GM12878 (cell line): ENCODE results near the gene TGDS. TPM values are rescaled to one million over a fixed set of nuclear protein-coding genes. Genes with fewer than 3 reads are reported as not detected.

Source experiments
- BACH1 ChIP-seq: fragments of 450-650 bp; IDR thresholded peaks from 2 replicates; pipeline ENCODE4 v1.6.1; 2017; ENCODE audit warnings: mild to moderate bottlenecking, borderline replicate concordance
- BHLHE40 ChIP-seq, 2 experiments: fragments of 450-650 bp in 1 of 2; IDR thresholded peaks; 2 replicates each; pipeline ENCODE4 v1.6.1; 2011 to 2017; ENCODE audit warnings: low read depth in 2 of 2, borderline replicate concordance in 1 of 2, improper control_type of control experiment in 1 of 2, low read length in 1 of 2, mild to moderate bottlenecking in 1 of 2
- BRCA1 ChIP-seq: IDR thresholded peaks from 2 replicates; pipeline ENCODE4 v1.6.1; 2011; ENCODE audit warnings: low read depth, low read length, improper control_type of control experiment
- CHD1 ChIP-seq: IDR thresholded peaks from 2 replicates; pipeline ENCODE4 v1.6.1; 2012; ENCODE audit warnings: low read depth, low read length, improper control_type of control experiment
- EGR1 ChIP-seq, 2 experiments: IDR thresholded peaks; 1 replicate in 1 of 2; 2 replicates in 1 of 2; pipeline ENCODE4 v1.6.1; 2011 to 2012; ENCODE audit warnings: low read depth in 2 of 2, low read length in 2 of 2, borderline replicate concordance in 1 of 2, mild to moderate bottlenecking in 1 of 2, moderate library complexity in 1 of 2
- EP300 ChIP-seq, 2 experiments: fragments of 150-350 bp in 1 of 2; IDR thresholded peaks; 2 replicates each; pipeline ENCODE4 v1.6.1; 2011 to 2012; ENCODE audit warnings: low read depth in 2 of 2, low read length in 2 of 2, borderline replicate concordance in 1 of 2, improper control_type of control experiment in 1 of 2, inconsistent platforms in 1 of 2; ENCODE audit not compliant: control insufficient read depth in 1 of 2
- HCFC1 ChIP-seq: fragments of 150-350 bp; IDR thresholded peaks from 2 replicates; pipeline ENCODE4 v1.6.1; 2014; ENCODE audit warnings: low read length
- HDAC6 ChIP-seq: fragments of 200-600 bp; sonication (generic); IDR thresholded peaks from one replicate; pipeline ENCODE4 v1.8.0; 2017; ENCODE audit warnings: antibody characterized with exemption; ENCODE audit not compliant: unreplicated experiment
- IKZF2 ChIP-seq, 2 experiments: fragments of 450-650 bp; IDR thresholded peaks; 2 replicates each; pipeline ENCODE4 v1.6.1; 2017; ENCODE audit warnings: mild to moderate bottlenecking in 2 of 2, moderate library complexity in 2 of 2
- JUND ChIP-seq: IDR thresholded peaks from 2 replicates; pipeline ENCODE4 v1.6.1; 2012; ENCODE audit warnings: low read depth, mild to moderate bottlenecking, low read length, improper control_type of control experiment, moderate library complexity
- LARP7 ChIP-seq: fragments of 450-650 bp; IDR thresholded peaks from 2 replicates; pipeline ENCODE4 v1.6.1; 2017; ENCODE audit warnings: mild to moderate bottlenecking
- MEF2B ChIP-seq: fragments of 450-650 bp; IDR thresholded peaks from 2 replicates; pipeline ENCODE4 v1.6.1; 2018; ENCODE audit warnings: mild to moderate bottlenecking, moderate library complexity; ENCODE audit not compliant: partially characterized antibody, poor library complexity, severe bottlenecking
- MXI1 ChIP-seq: fragments of 150-350 bp; IDR thresholded peaks from 2 replicates; pipeline ENCODE4 v1.6.1; 2011; ENCODE audit warnings: low read depth, mild to moderate bottlenecking, inconsistent platforms, low read length, improper control_type of control experiment
- NFXL1 ChIP-seq: fragments of 450-650 bp; IDR thresholded peaks from 2 replicates; pipeline ENCODE4 v1.6.1; 2017; ENCODE audit warnings: antibody characterized with exemption, mild to moderate bottlenecking, borderline replicate concordance
- POLR2A ChIP-seq: IDR thresholded peaks from 2 replicates; pipeline ENCODE4 v1.6.1; 2011; ENCODE audit warnings: low read depth, mild to moderate bottlenecking, low read length
- RAD51 ChIP-seq: fragments of 450-650 bp; IDR thresholded peaks from 2 replicates; pipeline ENCODE4 v1.6.1; 2016; ENCODE audit warnings: moderate library complexity, mild to moderate bottlenecking, inconsistent platforms
- RUNX3 ChIP-seq: IDR thresholded peaks from 2 replicates; pipeline ENCODE4 v1.6.1; 2012; ENCODE audit warnings: low read length, inconsistent platforms
- SIX5 ChIP-seq: IDR thresholded peaks from 2 replicates; pipeline ENCODE4 v1.6.1; 2011; ENCODE audit warnings: mild to moderate bottlenecking, low read depth, low read length, moderate library complexity; ENCODE audit not compliant: severe bottlenecking
- TBL1XR1 ChIP-seq: IDR thresholded peaks from 2 replicates; pipeline ENCODE4 v1.6.1; 2012; ENCODE audit warnings: low read depth, low read length, improper control_type of control experiment
- ZNF24 ChIP-seq: fragments of 450-650 bp; IDR thresholded peaks from 2 replicates; pipeline ENCODE4 v1.6.1; 2017; ENCODE audit warnings: antibody characterized with exemption, mild to moderate bottlenecking
- polyA plus RNA-seq, 11 experiments: library from polyadenylated mRNA; depleted of rRNA in 4 of 11; unstranded in 6 of 11; stranded (reverse) in 5 of 11; fragments of >200 nt; fragmentation: Nextera tagmentation in 4 of 11; fragmentation: Illumina TruSeq in 1 of 11; extraction: Ambion mirVana in 4 of 11; extraction: Trizol in 1 of 11; gene quantifications; 1 replicate in 1 of 11; 2 replicates in 10 of 11; pipeline versions ENCODE4 v1.2.1 to v1.2.3, GENCODE V29; 2011 to 2016; ENCODE audit warnings: inconsistent platforms in 2 of 11, missing spikeins in 2 of 11, low read depth in 1 of 11
- total RNA-seq, 4 experiments: library from RNA; depleted of rRNA in 3 of 4; stranded (reverse); fragments of >200 nt in 3 of 4; fragmentation: Illumina TruSeq in 1 of 4; extraction: Trizol in 1 of 4; gene quantifications; 2 replicates each; pipeline versions ENCODE4 v1.2.1 to v1.2.3, GENCODE V29; 2013 to 2021
- TF ChIP-seq, protein P1 (sequence below): IDR thresholded peaks from 2 replicates; pipeline ENCODE4 v1.6.1; 2011; ENCODE audit warnings: mild to moderate bottlenecking, low read depth, low read length, moderate library complexity; ENCODE audit not compliant: insufficient replicate concordance
- TF ChIP-seq, protein P2 (sequence below): IDR thresholded peaks from 2 replicates; pipeline ENCODE4 v1.6.1; 2012; ENCODE audit warnings: low read depth, low read length, improper control_type of control experiment
- TF ChIP-seq, protein P3 (sequence below): fragments of 450-650 bp; IDR thresholded peaks from 2 replicates; pipeline ENCODE4 v1.6.1; 2018; ENCODE audit warnings: mild to moderate bottlenecking, low read depth, moderate library complexity; ENCODE audit not compliant: partially characterized antibody
- TF ChIP-seq, protein P4 (sequence below): IDR thresholded peaks from 2 replicates; pipeline ENCODE4 v1.6.1; 2012; ENCODE audit warnings: low read depth, low read length, improper control_type of control experiment

Gene TGDS
- total and polyA plus RNA-seq, 10 of the 15 experiments (the other 5 are each of a cell fraction or from before 2014, with no cell fraction given), result 13.1 to 44.3 (median 23.8) TPM

DNA sequence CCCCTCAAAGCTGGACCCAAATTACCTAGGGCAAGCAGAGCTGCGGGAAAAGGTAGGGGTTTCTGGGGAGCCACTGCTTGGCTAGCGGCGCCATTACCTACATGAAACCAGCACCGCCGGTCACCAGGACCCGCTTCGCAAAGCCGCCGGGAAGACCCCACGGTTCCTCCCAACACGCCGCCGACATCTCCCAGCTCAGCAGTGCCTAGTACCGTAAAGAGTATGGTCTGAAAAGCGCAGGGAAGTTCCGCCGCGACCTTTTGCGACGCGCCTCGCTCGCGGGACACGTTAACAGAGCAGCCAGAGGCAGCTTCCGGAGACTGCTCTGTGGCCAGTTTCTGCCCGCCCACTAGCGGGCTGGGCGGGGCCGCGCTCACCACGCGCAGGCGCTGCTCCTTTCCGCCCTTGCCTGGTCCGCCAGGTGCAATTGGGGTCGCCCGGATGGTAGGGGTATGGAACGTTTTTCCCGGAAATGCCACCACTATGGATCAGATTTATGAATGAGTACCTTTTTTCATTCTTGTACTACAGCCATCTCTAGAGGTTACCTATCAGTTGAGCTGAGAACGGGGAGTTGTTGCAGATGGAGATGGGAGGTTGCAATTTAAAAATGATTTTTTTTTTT lies at the start of gene TGDS (continued):
- TF ChIP-seq MEF2B (no peak), JUND (no peak), HDAC6 (no peak), EP300 (IDR thresholded peaks at IDR 0.05; ENCODE audit: borderline replicate concordance in 1 of 2, control insufficient read depth in 1 of 2, low read depth in 2 of 2, low read length in 2 of 2) (no peak), RAD51 (no peak), LARP7 (0 out of 2 replicates have a peak, but pooled peaks have one; percentile 38), HCFC1 (no peak), NFXL1 (no peak), TBL1XR1 (no peak), ZNF24 (no peak), BACH1 (0 out of 2 replicates have a peak, but pooled peaks have one; percentile 28), MXI1 (peak; percentile 96), IKZF2 (IDR thresholded peaks at IDR 0.05) (no peak), EGR1 (IDR thresholded peaks at IDR 0.05; ENCODE audit: borderline replicate concordance in 1 of 2, low read depth in 2 of 2, low read length in 2 of 2) (no peak), SIX5 (peak; percentile 25), POLR2A (peak; percentile 97), BRCA1 (no peak), RUNX3 (peak; percentile 65; the same call in 1 of the 2 replicates), CHD1 (no peak), BHLHE40 (IDR thresholded peaks at IDR 0.05; ENCODE audit: borderline replicate concordance in 1 of 2, low read depth in 2 of 2, low read length in 1 of 2) (peak in 1 of 2 experiments; percentile 15; a peak in 1 of 4 replicates)
- TF ChIP-seq, protein P1, sequence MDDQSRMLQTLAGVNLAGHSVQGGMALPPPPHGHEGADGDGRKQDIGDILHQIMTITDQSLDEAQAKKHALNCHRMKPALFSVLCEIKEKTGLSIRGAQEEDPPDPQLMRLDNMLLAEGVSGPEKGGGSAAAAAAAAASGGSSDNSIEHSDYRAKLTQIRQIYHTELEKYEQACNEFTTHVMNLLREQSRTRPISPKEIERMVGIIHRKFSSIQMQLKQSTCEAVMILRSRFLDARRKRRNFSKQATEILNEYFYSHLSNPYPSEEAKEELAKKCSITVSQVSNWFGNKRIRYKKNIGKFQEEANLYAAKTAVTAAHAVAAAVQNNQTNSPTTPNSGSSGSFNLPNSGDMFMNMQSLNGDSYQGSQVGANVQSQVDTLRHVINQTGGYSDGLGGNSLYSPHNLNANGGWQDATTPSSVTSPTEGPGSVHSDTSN, result no peak
- TF ChIP-seq, protein P2, sequence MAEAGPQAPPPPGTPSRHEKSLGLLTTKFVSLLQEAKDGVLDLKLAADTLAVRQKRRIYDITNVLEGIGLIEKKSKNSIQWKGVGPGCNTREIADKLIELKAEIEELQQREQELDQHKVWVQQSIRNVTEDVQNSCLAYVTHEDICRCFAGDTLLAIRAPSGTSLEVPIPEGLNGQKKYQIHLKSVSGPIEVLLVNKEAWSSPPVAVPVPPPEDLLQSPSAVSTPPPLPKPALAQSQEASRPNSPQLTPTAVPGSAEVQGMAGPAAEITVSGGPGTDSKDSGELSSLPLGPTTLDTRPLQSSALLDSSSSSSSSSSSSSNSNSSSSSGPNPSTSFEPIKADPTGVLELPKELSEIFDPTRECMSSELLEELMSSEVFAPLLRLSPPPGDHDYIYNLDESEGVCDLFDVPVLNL, result no peak
- TF ChIP-seq, protein P3, sequence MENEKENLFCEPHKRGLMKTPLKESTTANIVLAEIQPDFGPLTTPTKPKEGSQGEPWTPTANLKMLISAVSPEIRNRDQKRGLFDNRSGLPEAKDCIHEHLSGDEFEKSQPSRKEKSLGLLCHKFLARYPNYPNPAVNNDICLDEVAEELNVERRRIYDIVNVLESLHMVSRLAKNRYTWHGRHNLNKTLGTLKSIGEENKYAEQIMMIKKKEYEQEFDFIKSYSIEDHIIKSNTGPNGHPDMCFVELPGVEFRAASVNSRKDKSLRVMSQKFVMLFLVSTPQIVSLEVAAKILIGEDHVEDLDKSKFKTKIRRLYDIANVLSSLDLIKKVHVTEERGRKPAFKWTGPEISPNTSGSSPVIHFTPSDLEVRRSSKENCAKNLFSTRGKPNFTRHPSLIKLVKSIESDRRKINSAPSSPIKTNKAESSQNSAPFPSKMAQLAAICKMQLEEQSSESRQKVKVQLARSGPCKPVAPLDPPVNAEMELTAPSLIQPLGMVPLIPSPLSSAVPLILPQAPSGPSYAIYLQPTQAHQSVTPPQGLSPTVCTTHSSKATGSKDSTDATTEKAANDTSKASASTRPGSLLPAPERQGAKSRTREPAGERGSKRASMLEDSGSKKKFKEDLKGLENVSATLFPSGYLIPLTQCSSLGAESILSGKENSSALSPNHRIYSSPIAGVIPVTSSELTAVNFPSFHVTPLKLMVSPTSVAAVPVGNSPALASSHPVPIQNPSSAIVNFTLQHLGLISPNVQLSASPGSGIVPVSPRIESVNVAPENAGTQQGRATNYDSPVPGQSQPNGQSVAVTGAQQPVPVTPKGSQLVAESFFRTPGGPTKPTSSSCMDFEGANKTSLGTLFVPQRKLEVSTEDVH, result no peak
- TF ChIP-seq, protein P4, sequence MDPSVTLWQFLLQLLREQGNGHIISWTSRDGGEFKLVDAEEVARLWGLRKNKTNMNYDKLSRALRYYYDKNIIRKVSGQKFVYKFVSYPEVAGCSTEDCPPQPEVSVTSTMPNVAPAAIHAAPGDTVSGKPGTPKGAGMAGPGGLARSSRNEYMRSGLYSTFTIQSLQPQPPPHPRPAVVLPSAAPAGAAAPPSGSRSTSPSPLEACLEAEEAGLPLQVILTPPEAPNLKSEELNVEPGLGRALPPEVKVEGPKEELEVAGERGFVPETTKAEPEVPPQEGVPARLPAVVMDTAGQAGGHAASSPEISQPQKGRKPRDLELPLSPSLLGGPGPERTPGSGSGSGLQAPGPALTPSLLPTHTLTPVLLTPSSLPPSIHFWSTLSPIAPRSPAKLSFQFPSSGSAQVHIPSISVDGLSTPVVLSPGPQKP, result peak; percentile 82
